Left lung (tissue), 10 donors: ENCODE results near the gene CDC25B. TPM values are rescaled to one million over a fixed set of nuclear protein-coding genes. Genes with fewer than 3 reads are reported as not detected.
A peak's percentile ranks its signal among the peaks of the same experiment; 100 is the strongest.

ENCODE experiments used
- ATAC-seq: fragments of 200-7000 bp; cut with Tn5 transposase; one replicate; pipeline ENCODE4 v1.9.1; 2020; ENCODE audit warnings: moderate library complexity
- DNase-seq, 4 donors: peaks; one replicate each; pipeline ENCODE4 v3.0.0-alpha.2; 2013 to 2020
- H3K27ac ChIP-seq, 2 donors: fragments of 200-600 bp; sonication (generic) in 1 of 2; one replicate each; pipeline versions ENCODE4 v1.5.0 to v1.8.0; 2020 to 2021
- H3K27me3 ChIP-seq, 2 donors: fragments of 200-600 bp; sonication (generic) in 1 of 2; one replicate each; pipeline versions ENCODE4 v1.5.0 to v1.8.0; 2020 to 2021
- H3K36me3 ChIP-seq, 2 donors: fragments of 200-600 bp; sonication (generic) in 1 of 2; one replicate each; pipeline versions ENCODE4 v1.5.0 to v1.8.0; 2020 to 2021
- H3K4me1 ChIP-seq, 2 donors: fragments of 200-600 bp; one replicate each; pipeline ENCODE4 v1.8.0; 2021
- H3K4me3 ChIP-seq, 2 donors: fragments of 200-600 bp; sonication (generic) in 1 of 2; one replicate each; pipeline versions ENCODE4 v1.5.0 to v1.8.0; 2020 to 2021; ENCODE audit warnings: mild to moderate bottlenecking in 1 of 2
- H3K9me3 ChIP-seq, 2 donors: fragments of 200-600 bp; sonication (generic) in 1 of 2; one replicate each; pipeline versions ENCODE4 v1.5.0 to v1.8.0; 2020 to 2021
- intact Hi-C, 2 donors: fragments of 100-400 bp; cut with DNase I; formaldehyde crosslinking; loops; one replicate each; pipeline versions ENCODE4 v1.11.2 to v1.14.2; 2022
- polyA plus RNA-seq, 6 donors: library from polyadenylated mRNA; unstranded; fragments of 120-200 nt; gene quantifications; one replicate each; pipeline ENCODE4 v1.2.1, GENCODE V29; 2013; ENCODE audit not compliant: insufficient read length in 6 of 6
- total RNA-seq, 2 donors: library from RNA; stranded (reverse); fragmentation: NEBNext Ultra II Directional; extraction: Animal tissue kit (Norgen Biotek cat#: 25700); gene quantifications; one replicate each; pipeline ENCODE4 v1.2.1, GENCODE V29; 2021
- TF ChIP-seq, protein P1 (sequence below), 2 donors: fragments of 200-600 bp; sonication (generic) in 1 of 2; IDR thresholded peaks; one replicate each; pipeline versions ENCODE4 v1.5.0 to v1.8.0; 2021; ENCODE audit warnings: antibody characterized with exemption in 2 of 2
- donor health status: DM: no; HTN: yes; CAD: no.
- donor health status: DM: no; HTN: no; CAD: no.

The CDC25B gene
- total and polyA plus RNA-seq, 8 donors: 50.8 to 121 (median 60.4) TPM

DNA sequence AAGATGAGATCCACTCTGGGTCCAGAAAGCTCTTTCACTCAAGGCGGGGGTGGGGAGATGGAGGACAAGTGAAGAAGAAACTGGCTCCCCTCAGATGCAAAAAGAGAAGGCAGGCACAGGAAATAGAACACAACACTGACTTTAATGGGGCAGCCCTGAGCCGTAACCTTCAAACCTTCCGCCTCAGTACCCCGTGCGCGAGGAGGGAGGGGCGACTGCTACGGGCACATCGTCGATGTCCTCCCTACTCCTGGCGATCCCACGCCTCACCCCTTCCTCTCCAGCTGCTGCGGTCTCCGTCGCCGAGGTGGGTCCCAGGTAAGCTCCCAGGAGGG is 18.8 kb upstream of the CDC25B start:
- TF ChIP-seq, protein P1, sequence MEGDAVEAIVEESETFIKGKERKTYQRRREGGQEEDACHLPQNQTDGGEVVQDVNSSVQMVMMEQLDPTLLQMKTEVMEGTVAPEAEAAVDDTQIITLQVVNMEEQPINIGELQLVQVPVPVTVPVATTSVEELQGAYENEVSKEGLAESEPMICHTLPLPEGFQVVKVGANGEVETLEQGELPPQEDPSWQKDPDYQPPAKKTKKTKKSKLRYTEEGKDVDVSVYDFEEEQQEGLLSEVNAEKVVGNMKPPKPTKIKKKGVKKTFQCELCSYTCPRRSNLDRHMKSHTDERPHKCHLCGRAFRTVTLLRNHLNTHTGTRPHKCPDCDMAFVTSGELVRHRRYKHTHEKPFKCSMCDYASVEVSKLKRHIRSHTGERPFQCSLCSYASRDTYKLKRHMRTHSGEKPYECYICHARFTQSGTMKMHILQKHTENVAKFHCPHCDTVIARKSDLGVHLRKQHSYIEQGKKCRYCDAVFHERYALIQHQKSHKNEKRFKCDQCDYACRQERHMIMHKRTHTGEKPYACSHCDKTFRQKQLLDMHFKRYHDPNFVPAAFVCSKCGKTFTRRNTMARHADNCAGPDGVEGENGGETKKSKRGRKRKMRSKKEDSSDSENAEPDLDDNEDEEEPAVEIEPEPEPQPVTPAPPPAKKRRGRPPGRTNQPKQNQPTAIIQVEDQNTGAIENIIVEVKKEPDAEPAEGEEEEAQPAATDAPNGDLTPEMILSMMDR (IDR thresholded peaks at IDR 0.05): no peak
- ATAC-seq (peak; percentile 3), DNase-seq (no peak)
- Histone ChIP-seq H3K4me3 (peak overlapping the region; percentile 50 to 51), H3K27ac (no peak overlapping the region), H3K27me3 (peaks cover 0 to 18% of the 10 kb centered on the region in 2 donors), H3K4me1 (peaks cover 0 to 41% of the 10 kb centered on the region in 2 donors), H3K36me3 (no peaks in the 10 kb centered on the region), H3K9me3 (no peaks in the 10 kb centered on the region)
- intact Hi-C loops: no loop called here

DNA sequence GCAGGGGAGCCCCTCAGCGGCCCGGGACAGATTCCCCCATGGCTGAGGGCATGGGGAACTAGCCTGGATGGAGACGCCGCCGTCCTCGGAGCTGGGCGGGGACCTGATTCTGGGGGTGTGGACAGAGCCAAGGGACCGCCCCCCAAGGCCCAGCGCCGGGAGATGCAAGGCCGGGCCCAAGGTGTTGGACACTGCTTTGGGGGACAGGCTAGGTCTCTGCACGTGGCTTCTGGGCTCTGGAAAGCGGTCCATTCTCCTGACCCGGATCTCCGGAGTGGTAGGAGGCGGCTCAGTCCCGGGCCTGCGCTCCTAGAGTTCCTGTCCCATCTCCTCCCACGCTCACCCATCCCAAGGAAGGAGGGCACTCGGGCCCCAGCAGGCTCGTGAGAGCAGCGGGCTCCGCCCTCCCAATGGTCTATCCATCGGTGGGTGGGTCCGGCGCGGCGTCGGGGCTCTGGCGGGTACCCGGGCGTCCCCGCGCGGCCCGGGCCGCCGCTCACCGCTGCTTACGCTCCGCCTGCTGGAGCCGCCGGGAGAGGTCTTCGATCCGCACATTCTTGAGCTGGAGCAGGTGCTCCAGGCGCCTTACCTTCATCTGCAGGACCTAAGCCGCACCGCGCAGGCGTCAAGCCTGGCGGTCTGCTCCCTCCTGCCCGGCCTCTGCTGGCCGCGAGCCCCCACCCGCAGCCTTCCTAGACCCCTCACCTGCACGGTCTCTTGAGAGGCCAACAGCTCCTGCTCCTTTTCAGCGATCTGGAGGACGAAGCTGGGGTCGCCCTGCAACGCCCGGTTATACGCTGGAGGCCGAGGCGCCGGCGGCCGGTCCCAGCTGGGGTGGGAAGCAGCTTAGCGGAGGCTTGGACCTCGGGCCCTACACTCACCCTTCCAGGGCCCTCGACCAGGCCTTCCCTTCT is 18.1 kb upstream of the CDC25B start:
- H3K4me1 ChIP-seq: peaks cover 0 to 47% of the 10 kb centered on the region in 2 donors
- DNase-seq: peak in 2 of 4 donors; percentile 83 to 96
- H3K36me3 ChIP-seq: no peaks in the 10 kb centered on the region
- TF ChIP-seq, protein P1 (IDR thresholded peaks at IDR 0.05): peak in 1 of 2 donors; percentile 11
- ATAC-seq: peak; percentile 81
- no peaks in the 10 kb centered on the region for H3K9me3 ChIP-seq
- peak overlapping the region; percentile 50 to 51 for H3K4me3 ChIP-seq
- intact Hi-C loops: no loop called here
- peaks cover 0 to 18% of the 10 kb centered on the region in 2 donors for H3K27me3 ChIP-seq
- H3K27ac ChIP-seq: no peak overlapping the region

DNA sequence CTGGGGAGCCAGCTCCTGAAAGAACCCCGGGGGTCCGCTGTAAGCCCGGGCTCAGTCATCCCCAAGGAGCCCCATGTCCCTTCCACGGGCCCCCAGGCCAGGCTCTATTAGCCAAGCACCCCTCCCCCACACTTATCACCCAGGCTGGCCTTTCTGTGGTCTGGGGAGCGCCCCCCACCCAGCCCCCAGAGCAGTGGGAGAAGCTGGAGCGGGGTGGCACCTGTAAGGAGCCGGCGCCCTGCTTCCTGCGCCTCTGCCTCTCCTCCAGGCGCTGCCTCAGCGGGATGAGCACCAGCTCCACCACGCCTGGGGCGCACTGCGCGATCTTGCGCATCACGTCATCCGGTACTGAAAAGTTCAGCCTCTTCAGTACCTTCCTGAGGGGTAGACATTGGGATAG is 17.1 kb upstream of the CDC25B start:
- Histone ChIP-seq H3K27ac (no peak overlapping the region), H3K9me3 (no peaks in the 10 kb centered on the region), H3K4me1 (peaks cover 5 to 57% of the 10 kb centered on the region in 2 donors), H3K36me3 (peaks cover 0 to 5% of the 10 kb centered on the region in 2 donors), H3K27me3 (peaks cover 0 to 18% of the 10 kb centered on the region in 2 donors), H3K4me3 (no peak overlapping the region)
- no peak for ATAC-seq
- intact Hi-C loops: no loop called here
- peak in 1 of 4 donors; percentile 73 for DNase-seq
- TF ChIP-seq, protein P1 (IDR thresholded peaks at IDR 0.05): no peak

DNA sequence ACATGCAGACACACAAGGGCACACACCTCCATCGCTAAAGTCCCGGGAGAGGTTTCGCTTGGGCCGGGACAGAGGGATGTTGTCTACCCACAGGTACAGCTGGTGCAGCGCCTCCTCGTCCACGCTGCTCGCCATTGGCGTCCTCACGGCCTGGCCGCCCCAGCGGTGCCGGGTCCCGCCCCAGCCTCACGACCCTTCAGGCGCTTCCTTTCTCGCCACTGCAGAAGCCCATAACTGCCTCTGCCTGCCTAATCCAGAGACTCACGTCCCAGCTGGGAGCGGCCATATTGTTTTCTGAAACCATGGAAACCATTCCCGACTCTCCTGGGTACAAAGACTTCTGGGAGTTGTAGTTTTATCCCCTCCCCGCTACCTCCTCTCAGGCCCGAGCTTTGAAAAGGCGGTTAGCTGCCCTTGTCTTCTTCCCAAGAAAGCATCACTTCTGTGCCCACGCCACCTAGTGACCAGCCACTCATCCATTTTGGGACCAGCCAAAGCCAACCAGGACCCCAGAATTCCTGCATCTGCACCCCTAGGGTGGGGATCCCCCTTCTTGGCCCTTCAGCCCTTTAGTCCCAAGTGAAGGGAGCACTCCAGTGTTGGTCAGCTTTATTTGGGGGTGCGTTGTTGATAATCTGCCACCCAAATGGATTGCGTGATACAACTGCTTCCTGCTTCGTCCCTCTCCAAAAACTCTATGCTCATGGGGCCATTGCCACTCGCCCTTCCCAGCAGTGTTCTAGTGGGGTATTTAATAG is 14.8 kb upstream of the CDC25B start, which contains the start of gene SPEF1:
SPEF1 (minus strand) TSS at position 296 of the 758 bp plus-strand sequence; CDS start at position 135, 161 bp downstream.
- TF ChIP-seq, protein P1 (IDR thresholded peaks at IDR 0.05): peak; percentile 17 to 28
- H3K9me3 ChIP-seq: no peaks in the 10 kb centered on the region
- peaks cover 0 to 11% of the 10 kb centered on the region in 2 donors for H3K36me3 ChIP-seq
- peaks cover 22 to 75% of the 10 kb centered on the region in 2 donors for H3K4me1 ChIP-seq
- ATAC-seq (peak; percentile 77), DNase-seq (peak; percentile 81 to 93 (median 84))
- H3K27me3 ChIP-seq: peaks cover 0 to 18% of the 10 kb centered on the region in 2 donors
- intact Hi-C loops: loop anchor here in 1 of 2 donors (5.0 kb wide), 1 partner anchor 36 kb away; no protein-coding TSS in a partner anchor
- H3K27ac ChIP-seq: peak within 1 kb of the TSS in 1 of 2 donors; percentile 77
- H3K4me3 ChIP-seq: peak within 1 kb of the TSS in 1 of 2 donors; percentile 29
